GM18951 (cell line): ENCODE measurements around the gene TNIK.

Source experiments
- POLR2A ChIP-seq: IDR thresholded peaks from 4 replicates; pipeline ENCODE4 v1.6.1; 2011; ENCODE audit warnings: mild to moderate bottlenecking; ENCODE audit not compliant: insufficient read length, insufficient read depth; ENCODE audit errors: extremely low read depth
- in situ Hi-C: fragments of 300-500 bp; cut with MboI; formaldehyde crosslinking; loops from one replicate; pipeline ENCODE4 v1.12.0; 2022; ENCODE audit warnings: low sequenced_read_pairs, mixed read lengths, inconsistent platforms; ENCODE audit not compliant: unreplicated experiment

TNIK gene

GRCh38 chr3:171489348-171489747 is 29.1 kb upstream of the TNIK start:
- in situ Hi-C loops, result no loop called here
- TF ChIP-seq POLR2A, result no peak

GRCh38 chr3:171488479-171488878 is 28.3 kb upstream of the TNIK start:
- in situ Hi-C loops, result no loop called here
- no peak for TF ChIP-seq POLR2A

- no peak for TF ChIP-seq POLR2A
- in situ Hi-C loops, result no loop called here
These were observed 27.2 kb upstream of the TNIK start for GRCh38 chr3:171487382-171487781.

- no peak for TF ChIP-seq POLR2A
- in situ Hi-C loops, result no loop called here
These were observed 25.1 kb upstream of the TNIK start for GRCh38 chr3:171485338-171485737.

GRCh38 chr3:171481011-171481410 is 20.8 kb upstream of the TNIK start:
- in situ Hi-C loops, result no loop called here
- no peak for TF ChIP-seq POLR2A

GRCh38 chr3:171480526-171480925 is 20.3 kb upstream of the TNIK start:
- TF ChIP-seq POLR2A, result no peak
- in situ Hi-C loops, result no loop called here

GRCh38 chr3:171476532-171477102 is 16.4 kb upstream of the TNIK start:
- in situ Hi-C loops, result no loop called here
- TF ChIP-seq POLR2A, result no peak

GRCh38 chr3:171472552-171472951 is 12.3 kb upstream of the TNIK start:
- in situ Hi-C loops, result no loop called here
- no peak for TF ChIP-seq POLR2A

GRCh38 chr3:171470714-171471227 is 10.6 kb upstream of the TNIK start:
- no peak for TF ChIP-seq POLR2A
- in situ Hi-C loops, result no loop called here

GRCh38 chr3:171469376-171469775 is 9.2 kb upstream of the TNIK start:
- no peak for TF ChIP-seq POLR2A
- in situ Hi-C loops, result no loop called here

GRCh38 chr3:171468296-171468906 is 8.2 kb upstream of the TNIK start:
- in situ Hi-C loops, result no loop called here

GRCh38 chr3:171465763-171466162 is 5.6 kb upstream of the TNIK start:
- TF ChIP-seq POLR2A, result no peak
- in situ Hi-C loops, result no loop called here

More at GRCh38 chr3:171468296-171468906, 8.2 kb upstream of the TNIK start:
- no peak for TF ChIP-seq POLR2A

GRCh38 chr3:171464462-171464861 is 4.3 kb upstream of the TNIK start:
- in situ Hi-C loops, result no loop called here
- TF ChIP-seq POLR2A, result no peak

- TF ChIP-seq POLR2A, result no peak
- in situ Hi-C loops, result no loop called here
These were observed 2.0 kb upstream of the TNIK start for GRCh38 chr3:171462224-171462623.
